Measurements from ENCODE around the gene KCNK7. TPM values are rescaled to one million over a fixed set of nuclear protein-coding genes. Genes with fewer than 3 reads are reported as not detected.

Gene KCNK7
- total RNA-seq, 1 donor from 2014 or later, result 0.84 TPM

GRCh38 chr11:65558002-65558929 is 37.3 kb downstream of the KCNK7 start, which contains the start of gene LTBP3:
Gene LTBP3 (minus strand): TSS chr11:65558359. CDS start chr11:65557959, 400 bp downstream.
- peaks cover 67% of the 10 kb centered on the region for H3K4me1 ChIP-seq (ENCODE audit: insufficient read depth, low read length)
- H3K4me1 Mint-ChIP-seq (ENCODE audit: low read depth, unreplicated experiment), result peaks cover 30% of the 10 kb centered on the region
- peak within 1 kb of the TSS; percentile 58 for H3K4me3 ChIP-seq (ENCODE audit: insufficient read depth, low read depth, low read length)
- H3K27me3 Mint-ChIP-seq (ENCODE audit: low read depth, unreplicated experiment), result peaks cover 9% of the 10 kb centered on the region
- H2AFZ ChIP-seq (ENCODE audit: low read depth, low read length), result no peak within 1 kb of the TSS
- H3K27ac Mint-ChIP-seq (ENCODE audit: unreplicated experiment), result peak within 1 kb of the TSS; percentile 90
- no peaks in the 10 kb centered on the region for H3K36me3 ChIP-seq (ENCODE audit: insufficient read depth, low read length)
- peak within 1 kb of the TSS; percentile 84 for H3K9ac ChIP-seq (ENCODE audit: low read length)
- DNase-seq (ENCODE audit: low read depth) (peak; percentile 68), FAIRE-seq (no peak)
- H4K20me1 ChIP-seq (ENCODE audit: insufficient read depth, low read length), result peaks cover 24% of the 10 kb centered on the region
- H3K9me3 ChIP-seq (ENCODE audit: insufficient read depth, low read depth, low read length), result no peaks in the 10 kb centered on the region
- TF ChIP-seq CTCF (IDR thresholded peaks at IDR 0.05; ENCODE audit: insufficient read depth, low read depth, low read length) (no peak), EZH2 (IDR thresholded peaks at IDR 0.05; ENCODE audit: insufficient read depth, low read length) (no peak)
- peak within 1 kb of the TSS; percentile 83 for H3K4me3 Mint-ChIP-seq (ENCODE audit: unreplicated experiment)
- H3K27ac ChIP-seq (ENCODE audit: low read depth, low read length), result peak within 1 kb of the TSS; percentile 92
- H3K79me2 ChIP-seq (ENCODE audit: insufficient read depth, low read length), result peaks cover 37% of the 10 kb centered on the region
- no peaks in the 10 kb centered on the region for H3K27me3 ChIP-seq (ENCODE audit: insufficient read depth, low read length)
- H3K4me2 ChIP-seq (ENCODE audit: low read length), result peak within 1 kb of the TSS; percentile 94
- no peaks in the 10 kb centered on the region for H3K9me3 Mint-ChIP-seq (ENCODE audit: unreplicated experiment)
- H3K36me3 Mint-ChIP-seq (ENCODE audit: low read depth, unreplicated experiment), result peaks cover 2% of the 10 kb centered on the region

GRCh38 chr11:65557280-65558001 is 38.2 kb downstream of the KCNK7 start:
- H3K9ac ChIP-seq (ENCODE audit: low read length), result peak overlapping the region; percentile 84
- H3K27ac ChIP-seq (ENCODE audit: low read depth, low read length), result peak overlapping the region; percentile 55
- H3K9me3 Mint-ChIP-seq (ENCODE audit: unreplicated experiment), result no peaks in the 10 kb centered on the region
- H3K9me3 ChIP-seq (ENCODE audit: insufficient read depth, low read depth, low read length), result no peaks in the 10 kb centered on the region
- H3K4me2 ChIP-seq (ENCODE audit: low read length), result peak overlapping the region; percentile 94
- H3K27me3 Mint-ChIP-seq (ENCODE audit: low read depth, unreplicated experiment), result peaks cover 11% of the 10 kb centered on the region
- no peaks in the 10 kb centered on the region for H3K27me3 ChIP-seq (ENCODE audit: insufficient read depth, low read length)
- H4K20me1 ChIP-seq (ENCODE audit: insufficient read depth, low read length), result peaks cover 31% of the 10 kb centered on the region
- TF ChIP-seq CTCF (IDR thresholded peaks at IDR 0.05; ENCODE audit: insufficient read depth, low read depth, low read length) (no peak), EZH2 (IDR thresholded peaks at IDR 0.05; ENCODE audit: insufficient read depth, low read length) (no peak)
- peaks cover 30% of the 10 kb centered on the region for H3K4me1 Mint-ChIP-seq (ENCODE audit: low read depth, unreplicated experiment)
- no peak overlapping the region for H2AFZ ChIP-seq (ENCODE audit: low read depth, low read length)
- H3K27ac Mint-ChIP-seq (ENCODE audit: unreplicated experiment), result peak overlapping the region; percentile 90
- peak overlapping the region; percentile 83 for H3K4me3 Mint-ChIP-seq (ENCODE audit: unreplicated experiment)
- DNase-seq (ENCODE audit: low read depth) (no peak), FAIRE-seq (no peak)
- peaks cover 37% of the 10 kb centered on the region for H3K79me2 ChIP-seq (ENCODE audit: insufficient read depth, low read length)
- peaks cover 4% of the 10 kb centered on the region for H3K36me3 Mint-ChIP-seq (ENCODE audit: low read depth, unreplicated experiment)
- H3K4me3 ChIP-seq (ENCODE audit: insufficient read depth, low read depth, low read length), result peak overlapping the region; percentile 58
- H3K36me3 ChIP-seq (ENCODE audit: insufficient read depth, low read length), result peaks cover 2% of the 10 kb centered on the region
- H3K4me1 ChIP-seq (ENCODE audit: insufficient read depth, low read length), result peaks cover 67% of the 10 kb centered on the region

Measured in astrocyte (in vitro differentiated cells and primary cell).